DOHH2 (cell line): Measurements from ENCODE around the gene ZNF592.

Experiments
- CTCF ChIP-seq: fragments of 200-600 bp; sonication (generic); IDR thresholded peaks from one replicate; pipeline ENCODE4 v1.5.1; 2014; ENCODE audit warnings: antibody characterized with exemption, mild to moderate bottlenecking, low read depth, low read length; ENCODE audit not compliant: poor library complexity, severe bottlenecking
- EZH2phosphoT487 ChIP-seq: fragments of 200-600 bp; sonication (generic); IDR thresholded peaks from 2 replicates; pipeline ENCODE4 v1.6.1; 2017; ENCODE audit warnings: borderline replicate concordance, mild to moderate bottlenecking, antibody characterized with exemption, low read length, moderate library complexity, mixed read lengths

- TF ChIP-seq CTCF (no peak), EZH2phosphoT487 (no peak)
Observed at GRCh38 chr15:84818261-84819131, 70.1 kb downstream of the ZNF592 start.
